Activated CD8-positive, alpha-beta T cell treated with anti-CD3 and anti-CD28 coated beads for 36 hours (primary cell): Measurements from ENCODE around the gene FGF13. TPM values are rescaled to one million over a fixed set of nuclear protein-coding genes. Genes with fewer than 3 reads are reported as not detected.

Experiments
- ATAC-seq: fragments of 200-7000 bp; cut with Tn5 transposase; one replicate; pipeline ENCODE4 v1.10.0; 2021; ENCODE audit warnings: mild to moderate bottlenecking, moderate library complexity
- CTCF ChIA-PET: fragments of 350-600 bp; sonication (Branson Sonifier 250); formaldehyde crosslinking; loops from one replicate; lab custom pipeline; 2021; ENCODE audit warnings: antibody characterized with exemption; lab: Charles Lee
- POLR2A ChIA-PET: fragments of 350-600 bp; sonication (Branson Sonifier 250); formaldehyde crosslinking; loops from one replicate; lab custom pipeline; 2021; ENCODE audit warnings: antibody characterized with exemption; lab: Charles Lee
- DNase-seq: peaks from one replicate; pipeline ENCODE4 v3.0.0-alpha.2; 2020
- H3K27ac Mint-ChIP-seq: one replicate; pipeline ENCODE4 v1.8.0; 2021; ENCODE audit warnings: mild to moderate bottlenecking, mixed read lengths
- H3K27me3 Mint-ChIP-seq: one replicate; pipeline ENCODE4 v1.8.0; 2021; ENCODE audit warnings: mixed read lengths
- H3K36me3 Mint-ChIP-seq: one replicate; pipeline ENCODE4 v1.8.0; 2021; ENCODE audit warnings: low read depth, mixed read lengths
- H3K4me1 Mint-ChIP-seq: one replicate; pipeline ENCODE4 v1.8.0; 2021; ENCODE audit warnings: low read depth, mixed read lengths
- H3K4me3 Mint-ChIP-seq: one replicate; pipeline ENCODE4 v1.8.0; 2021; ENCODE audit warnings: mild to moderate bottlenecking, moderate library complexity, mixed read lengths
- H3K9me3 Mint-ChIP-seq: one replicate; pipeline ENCODE4 v1.8.0; 2021; ENCODE audit warnings: mixed read lengths
- intact Hi-C: fragments of 100-400 bp; cut with micrococcal nuclease; formaldehyde crosslinking; loops from one replicate; pipeline ENCODE4 v1.10.0; 2022
- total RNA-seq, 2 experiments: library from RNA; stranded (reverse); gene quantifications; one replicate each; pipeline ENCODE4 v1.2.3, GENCODE V29; 2021
- TF ChIP-seq, protein P1 (sequence below): fragments of 200-600 bp; IDR thresholded peaks from one replicate; pipeline ENCODE4 v1.8.0; 2022; ENCODE audit warnings: antibody characterized with exemption, mild to moderate bottlenecking

The FGF13 gene
- total RNA-seq, 2 experiments from 2014 or later: not detected

DNA sequence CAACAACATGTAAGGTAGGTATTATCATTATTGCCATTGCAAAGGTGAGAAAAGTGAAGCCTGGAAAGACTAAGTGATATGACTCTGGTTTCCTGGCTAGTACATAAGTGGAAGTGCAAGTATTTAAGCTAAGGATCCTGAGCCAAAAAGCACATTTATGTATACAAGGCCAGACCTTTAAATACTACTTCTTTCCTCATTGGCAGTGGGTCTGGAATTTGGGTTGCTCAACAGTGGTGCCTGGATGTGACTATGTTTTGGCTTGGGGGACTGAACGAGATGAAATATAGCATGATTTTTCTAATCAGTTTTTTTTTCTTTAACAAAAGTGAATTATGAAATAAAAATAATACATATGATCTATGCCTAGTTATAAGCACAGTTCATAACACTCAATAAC is 7.4 kb upstream of the FGF13 start:
- POLR2A ChIA-PET: no interaction called here

GRCh38 chrX:138710866-138711341 is 613 bp downstream of the FGF13 start:
- peaks cover 24% of the 10 kb centered on the region for H3K27me3 Mint-ChIP-seq
- TF ChIP-seq, protein P1, sequence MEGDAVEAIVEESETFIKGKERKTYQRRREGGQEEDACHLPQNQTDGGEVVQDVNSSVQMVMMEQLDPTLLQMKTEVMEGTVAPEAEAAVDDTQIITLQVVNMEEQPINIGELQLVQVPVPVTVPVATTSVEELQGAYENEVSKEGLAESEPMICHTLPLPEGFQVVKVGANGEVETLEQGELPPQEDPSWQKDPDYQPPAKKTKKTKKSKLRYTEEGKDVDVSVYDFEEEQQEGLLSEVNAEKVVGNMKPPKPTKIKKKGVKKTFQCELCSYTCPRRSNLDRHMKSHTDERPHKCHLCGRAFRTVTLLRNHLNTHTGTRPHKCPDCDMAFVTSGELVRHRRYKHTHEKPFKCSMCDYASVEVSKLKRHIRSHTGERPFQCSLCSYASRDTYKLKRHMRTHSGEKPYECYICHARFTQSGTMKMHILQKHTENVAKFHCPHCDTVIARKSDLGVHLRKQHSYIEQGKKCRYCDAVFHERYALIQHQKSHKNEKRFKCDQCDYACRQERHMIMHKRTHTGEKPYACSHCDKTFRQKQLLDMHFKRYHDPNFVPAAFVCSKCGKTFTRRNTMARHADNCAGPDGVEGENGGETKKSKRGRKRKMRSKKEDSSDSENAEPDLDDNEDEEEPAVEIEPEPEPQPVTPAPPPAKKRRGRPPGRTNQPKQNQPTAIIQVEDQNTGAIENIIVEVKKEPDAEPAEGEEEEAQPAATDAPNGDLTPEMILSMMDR: no peak
- intact Hi-C loops: no loop called here
- no peak overlapping the region for H3K27ac Mint-ChIP-seq
- no peak for ATAC-seq
- no peaks in the 10 kb centered on the region for H3K36me3 Mint-ChIP-seq
- H3K9me3 Mint-ChIP-seq: no peaks in the 10 kb centered on the region
- no peak overlapping the region for H3K4me3 Mint-ChIP-seq
- no peak for DNase-seq
- ChIA-PET POLR2A (no interaction called here), CTCF (no interaction called here)
- H3K4me1 Mint-ChIP-seq: no peaks in the 10 kb centered on the region

More for the DNA sequence above, 7.4 kb upstream of the FGF13 start:
- Mint-ChIP-seq H3K27me3 (peaks cover 7% of the 10 kb centered on the region), H3K9me3 (no peaks in the 10 kb centered on the region), H3K27ac (no peak overlapping the region), H3K4me3 (no peak overlapping the region), H3K4me1 (no peaks in the 10 kb centered on the region), H3K36me3 (no peaks in the 10 kb centered on the region)
- DNase-seq: no peak
- TF ChIP-seq, protein P1: no peak
- no peak for ATAC-seq
- intact Hi-C loops: no loop called here
- CTCF ChIA-PET: no interaction called here

DNA sequence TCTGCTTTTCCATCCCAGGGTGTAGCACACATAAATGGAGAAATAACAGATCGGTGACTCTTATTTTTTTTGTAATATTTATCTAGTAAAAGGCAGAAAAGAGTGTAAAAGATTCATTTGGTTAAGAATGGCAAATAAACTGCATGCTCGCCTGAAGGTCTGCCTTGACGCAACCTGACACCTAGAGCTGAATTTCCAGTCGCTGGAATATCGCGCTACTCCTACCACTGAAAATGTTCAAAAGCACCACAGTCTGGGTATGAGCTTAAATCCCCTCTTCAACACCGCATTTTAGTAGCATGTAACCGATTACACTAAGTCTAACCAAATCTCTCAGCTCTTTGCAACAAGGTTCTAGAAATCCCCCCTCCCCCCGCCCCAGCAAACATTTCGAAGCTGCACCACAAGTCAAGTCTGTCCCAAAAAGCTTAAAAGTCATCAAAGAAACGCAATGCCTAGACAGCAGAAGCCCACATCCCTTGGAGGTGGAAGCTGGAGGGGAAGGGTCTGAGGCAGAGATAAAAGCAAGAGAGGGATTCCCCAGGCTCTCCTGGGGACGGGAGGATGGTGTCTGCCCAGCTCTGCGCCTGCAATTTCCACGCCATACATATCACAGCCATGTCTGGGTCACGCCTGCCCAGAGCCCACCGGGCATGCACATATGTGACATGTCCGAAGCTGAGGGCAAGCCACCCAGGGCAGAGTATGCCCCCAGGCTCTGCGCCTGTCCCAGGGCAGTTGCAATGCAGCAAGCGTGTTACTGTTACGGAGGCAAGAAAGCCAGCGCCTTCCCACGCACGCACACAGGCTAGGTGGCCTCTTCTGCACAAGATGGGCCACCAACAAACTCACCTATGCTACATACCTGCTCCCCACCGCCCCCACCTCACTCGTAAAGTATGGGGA is 1.4 kb downstream of the FGF13 start:
- no peak for ATAC-seq
- CTCF ChIA-PET: no interaction called here
- no peak for DNase-seq
- intact Hi-C loops: no loop called here
- TF ChIP-seq, protein P1: no peak
- no peaks in the 10 kb centered on the region for H3K9me3 Mint-ChIP-seq
- no peaks in the 10 kb centered on the region for H3K36me3 Mint-ChIP-seq
- no peaks in the 10 kb centered on the region for H3K4me1 Mint-ChIP-seq
- no peak overlapping the region for H3K27ac Mint-ChIP-seq
- H3K27me3 Mint-ChIP-seq: peaks cover 24% of the 10 kb centered on the region
- no peak overlapping the region for H3K4me3 Mint-ChIP-seq
- POLR2A ChIA-PET: no interaction called here

DNA sequence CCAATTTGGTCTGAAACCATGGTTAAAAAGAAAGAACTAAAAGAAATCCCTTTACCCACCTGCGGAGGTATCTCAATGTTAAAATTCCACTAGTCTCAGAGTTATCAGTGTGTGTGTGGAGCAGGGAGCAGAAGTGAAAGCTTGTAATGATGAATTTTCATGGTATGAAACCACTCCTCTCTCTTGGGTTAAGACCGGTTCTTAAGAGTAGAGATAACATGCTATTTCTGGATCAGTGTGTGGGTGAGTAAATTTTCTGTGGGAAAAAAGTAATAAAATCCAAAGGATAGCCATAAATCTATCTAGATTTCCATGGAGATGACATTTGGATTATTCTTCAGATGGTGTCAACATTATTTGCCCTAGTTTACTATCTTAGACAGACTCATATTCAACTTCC is 3.2 kb downstream of the FGF13 start:
- Mint-ChIP-seq H3K27me3 (peaks cover 17% of the 10 kb centered on the region), H3K27ac (no peak overlapping the region), H3K4me1 (no peaks in the 10 kb centered on the region), H3K4me3 (no peak overlapping the region), H3K9me3 (no peaks in the 10 kb centered on the region), H3K36me3 (no peaks in the 10 kb centered on the region)
- intact Hi-C loops: no loop called here
- no peak for ATAC-seq
- ChIA-PET CTCF (no interaction called here), POLR2A (no interaction called here)
- no peak for DNase-seq
- TF ChIP-seq, protein P1: no peak

GRCh38 chrX:138704596-138704995 is 6.9 kb downstream of the FGF13 start:
- TF ChIP-seq, protein P1: no peak
- Mint-ChIP-seq H3K4me1 (no peaks in the 10 kb centered on the region), H3K36me3 (no peaks in the 10 kb centered on the region), H3K27ac (no peak overlapping the region), H3K9me3 (no peaks in the 10 kb centered on the region), H3K4me3 (no peak overlapping the region), H3K27me3 (peaks cover 3% of the 10 kb centered on the region)
- no peak for DNase-seq
- ChIA-PET POLR2A (no interaction called here), CTCF (no interaction called here)
- intact Hi-C loops: no loop called here
- no peak for ATAC-seq
